CD4-positive, alpha-beta T cell (primary cell): ENCODE measurements around the gene RER1. TPM values are rescaled to one million over a fixed set of nuclear protein-coding genes. Genes with fewer than 3 reads are reported as not detected.

Experiments used
- ATAC-seq: fragments of 200-7000 bp; cut with Tn5 transposase; one replicate; pipeline ENCODE4 v1.10.0; 2022; ENCODE audit warnings: mild to moderate bottlenecking; ENCODE audit not compliant: poor library complexity
- CTCF ChIA-PET: fragments of 350-600 bp; sonication (Branson Sonifier 250); formaldehyde crosslinking; loops from one replicate; lab custom pipeline; 2021; ENCODE audit warnings: antibody characterized with exemption, inconsistent platforms; lab: Charles Lee
- POLR2A ChIA-PET: fragments of 350-600 bp; sonication (Branson Sonifier 250); formaldehyde crosslinking; loops from one replicate; lab custom pipeline; 2021; ENCODE audit warnings: antibody characterized with exemption, inconsistent platforms; lab: Charles Lee
- DNase-seq, 14 experiments: peaks; one replicate each; pipeline ENCODE4 v3.0.0-alpha.2; 2013 to 2020; ENCODE audit warnings: mixed read lengths in 2 of 14
- H3K27ac ChIP-seq, 2 donors: one replicate each; pipeline versions ENCODE4 v1.5.1 to v1.7.0; 2013; ENCODE audit warnings: low read length in 2 of 2, low read depth in 1 of 2, mild to moderate bottlenecking in 1 of 2
- H3K27me3 ChIP-seq, 2 experiments: 1 replicate in 1 of 2; 2 replicates in 1 of 2; pipeline versions ENCODE4 v1.6.1 to v1.7.0; 2013; ENCODE audit warnings: low read length in 2 of 2, control low read depth in 1 of 2, mild to moderate bottlenecking in 1 of 2, moderate library complexity in 1 of 2; ENCODE audit not compliant: insufficient read depth in 2 of 2, control insufficient read depth in 1 of 2
- H3K36me3 ChIP-seq: one replicate; pipeline ENCODE4 v1.6.1; 2013; ENCODE audit warnings: low read length, control low read depth; ENCODE audit not compliant: insufficient read depth
- H3K4me1 ChIP-seq: one replicate; pipeline ENCODE4 v1.6.1; 2013; ENCODE audit warnings: low read length, control low read depth; ENCODE audit not compliant: insufficient read depth
- H3K4me3 ChIP-seq: one replicate; pipeline ENCODE4 v1.5.1; 2013; ENCODE audit warnings: mild to moderate bottlenecking, low read length, moderate library complexity
- H3K9me3 ChIP-seq, 2 experiments: 1 replicate in 1 of 2; 2 replicates in 1 of 2; pipeline versions ENCODE4 v1.6.1 to v1.7.0; 2013; ENCODE audit warnings: low read length in 2 of 2, mild to moderate bottlenecking in 2 of 2, control low read depth in 1 of 2, moderate library complexity in 1 of 2; ENCODE audit not compliant: control insufficient read depth in 1 of 2, insufficient read depth in 1 of 2
- H3K27ac Mint-ChIP-seq: one replicate; pipeline ENCODE4 v1.8.0; 2020; ENCODE audit warnings: mixed read lengths
- H3K27me3 Mint-ChIP-seq: one replicate; pipeline ENCODE4 v1.8.0; 2021; ENCODE audit warnings: mixed read lengths
- H3K36me3 Mint-ChIP-seq: one replicate; pipeline ENCODE4 v1.8.0; 2021; ENCODE audit warnings: low read depth, mixed read lengths
- H3K4me1 Mint-ChIP-seq: one replicate; pipeline ENCODE4 v1.8.0; 2021; ENCODE audit warnings: low read depth, mixed read lengths
- H3K4me3 Mint-ChIP-seq: one replicate; pipeline ENCODE4 v1.8.0; 2020; ENCODE audit warnings: mild to moderate bottlenecking, mixed read lengths
- H3K9me3 Mint-ChIP-seq: one replicate; pipeline ENCODE4 v1.8.0; 2020; ENCODE audit warnings: mixed read lengths
- intact Hi-C, 2 experiments: fragments of 100-400 bp; cut with DNase I in 1 of 2; cut with micrococcal nuclease in 1 of 2; formaldehyde crosslinking; loops; one replicate each; pipeline versions ENCODE4 v1.15.1 to v1.9.0; 2023 to 2025; cut with DNase I, micrococcal nuclease
- total RNA-seq, 174 experiments: library from RNA in 2 of 174; stranded (reverse) in 2 of 174; gene quantifications; one replicate each; pipeline ENCODE4 v1.2.3 and lab custom pipeline; 2021 to 2026
- TF ChIP-seq, protein P1 (sequence below): fragments of 200-600 bp; IDR thresholded peaks from one replicate; pipeline ENCODE4 v1.8.0; 2022; ENCODE audit warnings: antibody characterized with exemption, mild to moderate bottlenecking

RER1 gene
- total RNA-seq, 2 experiments from 2014 or later = 57.9 to 60.7 TPM

DNA sequence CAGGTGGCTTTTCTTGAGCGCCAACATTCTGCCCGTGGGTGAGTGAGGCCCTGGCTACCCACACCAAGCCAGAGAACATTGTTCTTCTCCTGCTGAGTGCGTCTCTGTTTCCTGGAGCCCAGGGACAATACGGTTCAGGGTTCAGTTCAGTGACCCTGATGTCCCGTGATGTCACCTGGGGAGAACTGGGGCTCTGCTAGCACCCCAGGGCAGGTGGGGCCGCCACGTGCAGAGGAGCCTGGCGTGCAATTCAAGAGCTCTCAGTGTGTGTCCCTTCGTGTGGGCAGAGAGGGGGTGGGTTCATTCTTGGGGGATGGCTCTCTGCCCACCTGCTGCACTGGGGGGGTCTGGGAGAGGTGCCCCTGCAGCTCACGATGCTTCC, 38.9 kb downstream of the RER1 start:
- Histone ChIP-seq H3K36me3 (peaks cover 8% of the 10 kb centered on the region), H3K4me3 (no peak overlapping the region), H3K27me3 (no peaks in the 10 kb centered on the region), H3K27ac (no peak overlapping the region), H3K4me1 (peaks cover 12% of the 10 kb centered on the region), H3K9me3 (peaks cover 0 to 25% of the 10 kb centered on the region in 2 experiments)
- ATAC-seq (no peak), DNase-seq (no peak)
- no peaks in the 10 kb centered on the region for H3K4me1 Mint-ChIP-seq
- no peak overlapping the region for H3K4me3 Mint-ChIP-seq
- H3K9me3 Mint-ChIP-seq = no peaks in the 10 kb centered on the region
- ChIA-PET CTCF (no interaction called here), POLR2A (interaction anchor here (0.9 kb wide), 1 partner anchor 15 kb away, joined by 4 read pairs; no protein-coding TSS in a partner anchor)
- H3K27me3 Mint-ChIP-seq = no peaks in the 10 kb centered on the region
- intact Hi-C loops = no loop called here
- no peak overlapping the region for H3K27ac Mint-ChIP-seq
- TF ChIP-seq, protein P1, sequence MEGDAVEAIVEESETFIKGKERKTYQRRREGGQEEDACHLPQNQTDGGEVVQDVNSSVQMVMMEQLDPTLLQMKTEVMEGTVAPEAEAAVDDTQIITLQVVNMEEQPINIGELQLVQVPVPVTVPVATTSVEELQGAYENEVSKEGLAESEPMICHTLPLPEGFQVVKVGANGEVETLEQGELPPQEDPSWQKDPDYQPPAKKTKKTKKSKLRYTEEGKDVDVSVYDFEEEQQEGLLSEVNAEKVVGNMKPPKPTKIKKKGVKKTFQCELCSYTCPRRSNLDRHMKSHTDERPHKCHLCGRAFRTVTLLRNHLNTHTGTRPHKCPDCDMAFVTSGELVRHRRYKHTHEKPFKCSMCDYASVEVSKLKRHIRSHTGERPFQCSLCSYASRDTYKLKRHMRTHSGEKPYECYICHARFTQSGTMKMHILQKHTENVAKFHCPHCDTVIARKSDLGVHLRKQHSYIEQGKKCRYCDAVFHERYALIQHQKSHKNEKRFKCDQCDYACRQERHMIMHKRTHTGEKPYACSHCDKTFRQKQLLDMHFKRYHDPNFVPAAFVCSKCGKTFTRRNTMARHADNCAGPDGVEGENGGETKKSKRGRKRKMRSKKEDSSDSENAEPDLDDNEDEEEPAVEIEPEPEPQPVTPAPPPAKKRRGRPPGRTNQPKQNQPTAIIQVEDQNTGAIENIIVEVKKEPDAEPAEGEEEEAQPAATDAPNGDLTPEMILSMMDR = no peak
- no peaks in the 10 kb centered on the region for H3K36me3 Mint-ChIP-seq

DNA sequence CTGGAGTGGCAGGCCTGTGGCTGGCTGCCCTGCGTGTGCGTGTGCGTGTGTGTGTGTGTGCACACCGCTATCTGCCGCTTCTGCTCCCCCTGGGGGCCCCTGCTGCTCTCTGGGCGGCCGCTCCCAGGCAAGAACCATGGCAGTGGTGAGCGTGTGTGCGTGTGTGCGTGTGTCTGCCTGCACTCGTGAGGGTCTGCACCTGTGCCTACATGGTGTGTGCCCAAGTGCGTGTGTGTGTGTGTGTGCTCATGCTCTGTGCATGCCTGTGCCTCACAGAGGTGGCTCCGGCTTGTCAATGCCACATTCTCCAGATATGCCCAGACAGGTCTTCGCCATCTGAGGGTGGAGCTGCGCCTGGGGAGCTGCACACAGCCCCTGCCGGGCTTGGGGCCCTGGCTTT, 39.5 kb downstream of the RER1 start:
- H3K27me3 Mint-ChIP-seq = no peaks in the 10 kb centered on the region
- ChIA-PET CTCF (no interaction called here), POLR2A (no interaction called here)
- Histone ChIP-seq H3K4me1 (peaks cover 12% of the 10 kb centered on the region), H3K4me3 (no peak overlapping the region), H3K36me3 (peaks cover 8% of the 10 kb centered on the region), H3K27me3 (no peaks in the 10 kb centered on the region), H3K9me3 (peaks cover 0 to 30% of the 10 kb centered on the region in 2 experiments), H3K27ac (no peak overlapping the region)
- no peaks in the 10 kb centered on the region for H3K9me3 Mint-ChIP-seq
- intact Hi-C loops = no loop called here
- H3K4me1 Mint-ChIP-seq = no peaks in the 10 kb centered on the region
- DNase-seq (no peak), ATAC-seq (no peak)
- H3K4me3 Mint-ChIP-seq = no peak overlapping the region
- H3K36me3 Mint-ChIP-seq = no peaks in the 10 kb centered on the region
- H3K27ac Mint-ChIP-seq = no peak overlapping the region
- TF ChIP-seq, protein P1 = no peak

DNA sequence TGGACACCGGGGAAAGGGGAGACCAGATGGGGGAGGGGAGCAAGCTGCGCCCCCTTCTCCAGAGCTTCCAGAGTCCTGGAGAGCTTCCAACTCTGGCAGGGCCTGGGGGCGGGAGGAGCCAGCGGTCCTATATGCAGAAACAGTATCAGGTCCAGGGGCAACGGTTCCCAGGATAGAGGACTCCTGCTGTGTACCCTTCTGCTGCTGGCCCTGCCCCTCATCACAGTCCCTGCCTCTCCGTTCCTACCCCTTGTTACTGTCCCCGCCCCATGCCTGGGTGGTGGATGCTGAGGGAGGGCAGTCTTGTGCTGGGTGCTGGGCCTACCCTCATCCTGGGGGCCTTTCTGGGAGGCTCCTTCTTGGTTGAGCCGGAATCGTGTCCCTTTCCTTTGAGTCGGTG, 39.9 kb downstream of the RER1 start:
- POLR2A ChIA-PET = no interaction called here
- intact Hi-C loops = no loop called here
- H3K36me3 Mint-ChIP-seq = no peaks in the 10 kb centered on the region
- Histone ChIP-seq H3K36me3 (peaks cover 8% of the 10 kb centered on the region), H3K4me3 (no peak overlapping the region), H3K27me3 (no peaks in the 10 kb centered on the region), H3K4me1 (peaks cover 12% of the 10 kb centered on the region), H3K9me3 (peaks cover 0 to 30% of the 10 kb centered on the region in 2 experiments), H3K27ac (no peak overlapping the region)
- TF ChIP-seq, protein P1 = no peak
- no peak for ATAC-seq
- H3K4me1 Mint-ChIP-seq = no peaks in the 10 kb centered on the region
- CTCF ChIA-PET = no interaction called here
- H3K27me3 Mint-ChIP-seq = no peaks in the 10 kb centered on the region
- H3K9me3 Mint-ChIP-seq = no peaks in the 10 kb centered on the region
- H3K27ac Mint-ChIP-seq = no peak overlapping the region
- no peak for DNase-seq
- no peak overlapping the region for H3K4me3 Mint-ChIP-seq
